Measurements from ENCODE around the gene TRUB2.
"Not testable (repeated sequence)": the region's sequence is repeated elsewhere in the genome, so short reads cannot be mapped to it uniquely, and the experiment has no call there.

Gene TRUB2

GRCh38 chr9:128297221-128297773 lies 24.9 kb downstream of the TRUB2 start:
- H3K9ac ChIP-seq (ENCODE audit: low read depth, low read length): no peak overlapping the region
- no peaks in the 10 kb centered on the region for H3K9me3 ChIP-seq (ENCODE audit: control insufficient read depth, insufficient read depth, low read length)
- no peaks in the 10 kb centered on the region for H3K4me1 ChIP-seq (ENCODE audit: insufficient read depth, low read length)
- no peaks in the 10 kb centered on the region for H3K36me3 ChIP-seq (ENCODE audit: insufficient read depth, low read length)

GRCh38 chr9:128296340-128297220 lies 25.7 kb downstream of the TRUB2 start:
- no peaks in the 10 kb centered on the region for H3K4me1 ChIP-seq (ENCODE audit: insufficient read depth, low read length)
- no peak overlapping the region for H3K9ac ChIP-seq (ENCODE audit: low read depth, low read length)
- H3K9me3 ChIP-seq (ENCODE audit: control insufficient read depth, insufficient read depth, low read length): no peaks in the 10 kb centered on the region
- H3K36me3 ChIP-seq (ENCODE audit: insufficient read depth, low read length): no peaks in the 10 kb centered on the region

- no peaks in the 10 kb centered on the region for H3K36me3 ChIP-seq (ENCODE audit: insufficient read depth, low read length)
Observed at GRCh38 chr9:128294142-128294541, 28.1 kb downstream of the TRUB2 start.

GRCh38 chr9:128293091-128293490 lies 29.2 kb downstream of the TRUB2 start:
- Histone ChIP-seq H3K36me3 (ENCODE audit: insufficient read depth, low read length) (no peaks in the 10 kb centered on the region), H3K9ac (ENCODE audit: low read depth, low read length) (no peak overlapping the region), H3K4me1 (ENCODE audit: insufficient read depth, low read length) (no peaks in the 10 kb centered on the region), H3K9me3 (ENCODE audit: control insufficient read depth, insufficient read depth, low read length) (no peaks in the 10 kb centered on the region)

More at GRCh38 chr9:128294142-128294541, 28.1 kb downstream of the TRUB2 start:
- no peaks in the 10 kb centered on the region for H3K4me1 ChIP-seq (ENCODE audit: insufficient read depth, low read length)
- no peaks in the 10 kb centered on the region for H3K9me3 ChIP-seq (ENCODE audit: control insufficient read depth, insufficient read depth, low read length)
- H3K9ac ChIP-seq (ENCODE audit: low read depth, low read length): no peak overlapping the region

GRCh38 chr9:128292009-128292408 lies 30.2 kb downstream of the TRUB2 start:
- no peaks in the 10 kb centered on the region for H3K9me3 ChIP-seq (ENCODE audit: control insufficient read depth, insufficient read depth, low read length)
- H3K36me3 ChIP-seq (ENCODE audit: insufficient read depth, low read length): no peaks in the 10 kb centered on the region
- no peak overlapping the region for H3K9ac ChIP-seq (ENCODE audit: low read depth, low read length)
- no peaks in the 10 kb centered on the region for H3K4me1 ChIP-seq (ENCODE audit: insufficient read depth, low read length)

GRCh38 chr9:128288273-128289004 lies 33.8 kb downstream of the TRUB2 start:
- Histone ChIP-seq H3K36me3 (ENCODE audit: insufficient read depth, low read length) (peaks cover 3% of the 10 kb centered on the region; the same call in 1 of the 2 replicates), H3K4me1 (ENCODE audit: insufficient read depth, low read length) (no peaks in the 10 kb centered on the region), H3K9me3 (ENCODE audit: control insufficient read depth, insufficient read depth, low read length) (no peaks in the 10 kb centered on the region), H3K9ac (ENCODE audit: low read depth, low read length) (no peak overlapping the region)

GRCh38 chr9:128286440-128286839 lies 35.8 kb downstream of the TRUB2 start:
- Histone ChIP-seq H3K4me1 (ENCODE audit: insufficient read depth, low read length) (no peaks in the 10 kb centered on the region), H3K36me3 (ENCODE audit: insufficient read depth, low read length) (peaks cover 3% of the 10 kb centered on the region; the same call in 1 of the 2 replicates), H3K9me3 (ENCODE audit: control insufficient read depth, insufficient read depth, low read length) (no peaks in the 10 kb centered on the region), H3K9ac (ENCODE audit: low read depth, low read length) (no peak overlapping the region)

GRCh38 chr9:128285033-128285784 lies 37.0 kb downstream of the TRUB2 start:
- no peak overlapping the region for H3K9ac ChIP-seq (ENCODE audit: low read depth, low read length)
- no peaks in the 10 kb centered on the region for H3K9me3 ChIP-seq (ENCODE audit: control insufficient read depth, insufficient read depth, low read length)
- peaks cover 3% of the 10 kb centered on the region; the same call in 1 of the 2 replicates for H3K36me3 ChIP-seq (ENCODE audit: insufficient read depth, low read length)
- no peaks in the 10 kb centered on the region for H3K4me1 ChIP-seq (ENCODE audit: insufficient read depth, low read length)

GRCh38 chr9:128282500-128282899 lies 39.7 kb downstream of the TRUB2 start:
- peaks cover 3% of the 10 kb centered on the region; the same call in 1 of the 2 replicates for H3K36me3 ChIP-seq (ENCODE audit: insufficient read depth, low read length)
- no peaks in the 10 kb centered on the region for H3K9me3 ChIP-seq (ENCODE audit: control insufficient read depth, insufficient read depth, low read length)
- no peaks in the 10 kb centered on the region for H3K4me1 ChIP-seq (ENCODE audit: insufficient read depth, low read length)
- H3K9ac ChIP-seq (ENCODE audit: low read depth, low read length): no peak overlapping the region

GRCh38 chr9:128280084-128280622 lies 42.1 kb downstream of the TRUB2 start:
- H3K4me1 ChIP-seq (ENCODE audit: insufficient read depth, low read length): no peaks in the 10 kb centered on the region

GRCh38 chr9:128279088-128280073 lies 42.9 kb downstream of the TRUB2 start:
- H3K9me3 ChIP-seq (ENCODE audit: control insufficient read depth, insufficient read depth, low read length); H3K36me3 ChIP-seq (ENCODE audit: insufficient read depth, low read length); H3K9ac ChIP-seq (ENCODE audit: low read depth, low read length); H3K4me1 ChIP-seq (ENCODE audit: insufficient read depth, low read length): not testable (repeated sequence)

More at GRCh38 chr9:128280084-128280622, 42.1 kb downstream of the TRUB2 start:
- H3K9me3 ChIP-seq (ENCODE audit: control insufficient read depth, insufficient read depth, low read length): no peaks in the 10 kb centered on the region
- H3K9ac ChIP-seq (ENCODE audit: low read depth, low read length): no peak overlapping the region
- peaks cover under 1% of the 10 kb centered on the region; the same call in 1 of the 2 replicates for H3K36me3 ChIP-seq (ENCODE audit: insufficient read depth, low read length)

GRCh38 chr9:128276574-128277270 lies 45.5 kb downstream of the TRUB2 start:
- no peaks in the 10 kb centered on the region for H3K4me1 ChIP-seq (ENCODE audit: insufficient read depth, low read length)
- no peaks in the 10 kb centered on the region for H3K9me3 ChIP-seq (ENCODE audit: control insufficient read depth, insufficient read depth, low read length)
- peaks cover 6% of the 10 kb centered on the region for H3K36me3 ChIP-seq (ENCODE audit: insufficient read depth, low read length)
- H3K9ac ChIP-seq (ENCODE audit: low read depth, low read length): peak overlapping the region; percentile 98
